ENCODE results near the gene EBF4.
"Not testable (repeated sequence)": the region's sequence is repeated elsewhere in the genome, so short reads cannot be mapped to it uniquely, and the experiment has no call there.

EBF4 gene

DNA sequence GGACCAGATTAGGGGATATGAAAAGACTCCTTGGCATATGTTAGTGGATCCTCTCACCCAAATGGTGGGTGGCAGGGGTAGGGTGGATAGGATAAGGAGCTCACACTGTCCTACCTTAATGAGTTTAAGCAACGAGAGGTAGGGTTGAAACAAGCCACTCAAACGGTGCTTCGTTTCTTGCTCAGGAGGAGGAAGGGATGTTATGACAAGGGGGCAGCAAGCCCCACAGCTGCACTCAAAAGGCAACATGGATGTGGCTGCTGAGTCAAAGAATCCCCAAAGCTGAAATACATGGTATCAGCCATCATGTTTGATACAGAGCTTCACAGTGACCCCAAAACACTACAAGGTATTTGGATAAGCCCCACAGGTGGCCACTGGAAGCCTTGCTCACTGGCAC lies 20.1 kb upstream of the EBF4 start:
- no peak for DNase-seq (ENCODE audit: low spot score)

DNA sequence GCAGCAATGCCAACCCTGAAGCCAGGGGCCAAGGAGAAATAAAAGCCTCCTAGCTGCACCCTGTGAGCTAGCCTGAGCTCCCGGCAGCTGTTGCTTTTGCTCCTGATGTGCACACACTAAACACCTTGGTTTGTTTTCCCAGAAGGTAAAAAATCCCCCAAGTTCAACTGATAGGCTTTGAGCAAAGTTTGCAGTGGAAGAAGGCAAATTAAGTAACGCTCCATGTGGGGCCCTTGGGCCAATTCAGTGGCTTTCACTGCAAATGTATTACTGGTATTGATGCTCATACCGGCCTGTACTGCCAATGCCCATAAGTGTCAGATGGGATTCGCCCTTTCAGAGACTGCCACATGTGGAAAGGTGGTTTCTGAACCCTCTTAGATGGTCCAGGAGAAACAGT lies 19.1 kb upstream of the EBF4 start:
- no peak for DNase-seq (ENCODE audit: low spot score)

DNA sequence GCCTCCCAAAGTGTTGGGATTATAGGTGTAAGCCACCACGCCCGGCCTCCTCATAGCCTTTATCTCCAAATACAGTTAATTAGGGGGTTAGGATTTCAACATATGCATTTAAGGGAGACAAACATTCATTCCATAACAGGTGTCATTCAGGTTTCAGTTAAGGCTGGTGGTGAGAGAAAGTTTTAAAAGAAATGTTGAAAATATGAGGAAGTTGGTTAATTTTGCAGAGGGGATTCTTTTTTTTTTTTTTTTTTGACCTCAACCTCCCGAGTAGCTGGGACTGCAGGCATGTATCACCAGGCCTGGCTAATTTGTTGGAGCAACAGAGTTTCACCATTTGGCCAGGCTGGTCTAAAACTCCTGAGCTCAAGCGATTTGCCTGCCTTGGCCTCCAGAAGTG lies 12.5 kb upstream of the EBF4 start:
- DNase-seq (ENCODE audit: low spot score), result no peak

DNA sequence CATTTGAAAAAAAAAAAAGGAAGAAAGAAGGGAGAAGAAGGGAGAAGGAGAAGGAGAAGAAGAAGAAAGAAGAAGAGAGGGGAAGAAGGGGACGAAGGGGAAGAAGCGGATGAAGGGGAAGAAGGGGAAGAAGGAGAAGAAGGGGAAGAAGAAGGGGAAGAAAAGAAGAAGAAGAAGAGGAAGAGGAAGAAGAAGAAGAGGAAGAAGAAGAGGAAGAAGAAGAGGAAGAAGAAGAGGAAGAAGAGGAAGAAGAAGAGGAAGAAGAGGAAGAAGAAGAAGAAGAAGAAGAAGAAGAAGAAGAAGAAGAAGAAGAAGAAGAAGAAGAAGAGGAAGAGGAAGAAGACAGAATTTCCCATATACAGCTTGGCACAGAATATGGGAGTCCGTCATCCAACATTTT lies 10.5 kb upstream of the EBF4 start:
- not testable (repeated sequence) for DNase-seq (ENCODE audit: low spot score)

DNA sequence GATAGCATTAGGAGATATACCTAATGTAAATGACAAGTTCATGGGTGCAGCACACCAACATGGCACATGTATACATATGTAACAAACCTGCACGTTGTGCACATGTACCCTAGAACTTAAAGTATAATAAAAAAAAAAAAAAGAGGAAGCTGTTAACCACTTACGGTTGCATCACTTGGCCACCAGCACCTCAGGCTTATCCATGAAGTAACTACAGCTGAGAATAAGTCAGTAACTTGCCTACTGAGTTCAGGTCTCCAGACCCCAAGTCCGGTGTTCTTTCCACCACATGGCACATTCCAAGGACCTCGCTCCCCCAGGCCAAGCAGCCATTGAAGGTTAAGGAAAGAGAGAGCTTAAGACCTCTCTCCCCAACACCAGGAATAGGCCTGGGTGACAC lies 7.8 kb upstream of the EBF4 start:
- DNase-seq (ENCODE audit: low spot score), result not testable (repeated sequence)

DNA sequence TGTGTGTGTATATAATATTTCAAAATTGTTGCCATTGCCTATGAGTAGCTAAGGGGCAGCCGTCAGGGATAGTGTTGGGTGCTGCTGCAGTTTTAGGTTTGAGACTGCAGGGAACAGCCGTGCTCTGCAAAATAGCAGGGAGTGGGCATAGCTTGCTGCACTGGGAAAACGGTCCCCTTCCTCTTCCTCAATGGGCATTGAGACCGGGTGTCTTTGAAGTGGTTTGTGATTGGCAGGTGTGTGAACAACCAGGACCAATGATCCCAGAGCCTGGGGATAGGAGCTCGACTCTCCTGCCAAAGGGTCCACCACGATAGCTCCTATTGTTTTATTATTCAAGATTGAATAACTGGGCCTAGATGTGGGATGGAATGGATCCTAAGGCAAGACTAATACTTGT lies 5.1 kb upstream of the EBF4 start:
- no peak for DNase-seq (ENCODE audit: low spot score)

DNA sequence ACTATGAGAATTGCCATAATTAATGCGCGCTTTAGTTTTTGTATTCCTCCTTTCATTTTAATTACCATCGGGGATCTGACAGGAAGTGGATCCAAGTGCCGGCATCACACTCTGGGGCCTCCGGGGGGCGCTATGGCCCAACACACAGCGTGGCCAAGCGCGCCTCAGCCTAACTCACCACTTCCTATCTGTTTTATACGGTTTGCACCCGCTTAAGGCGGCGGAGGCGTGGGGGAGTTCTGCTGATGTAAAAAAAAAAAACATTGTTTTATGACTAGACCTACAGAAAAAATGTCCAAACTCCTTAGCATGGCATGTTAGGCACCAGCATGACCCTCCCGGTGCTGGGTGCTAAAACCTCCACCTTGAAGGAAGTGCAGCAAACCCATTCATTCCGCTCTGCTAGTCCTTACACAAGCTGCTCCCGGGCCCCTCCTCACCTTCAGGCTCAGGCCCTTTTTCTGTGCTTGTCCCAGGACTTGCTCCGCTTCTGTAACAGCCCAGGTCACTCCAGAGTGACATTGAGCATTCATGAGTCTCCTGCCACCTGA lies 4.5 kb upstream of the EBF4 start:
- peak; percentile 43 for DNase-seq (ENCODE audit: low spot score)

DNA sequence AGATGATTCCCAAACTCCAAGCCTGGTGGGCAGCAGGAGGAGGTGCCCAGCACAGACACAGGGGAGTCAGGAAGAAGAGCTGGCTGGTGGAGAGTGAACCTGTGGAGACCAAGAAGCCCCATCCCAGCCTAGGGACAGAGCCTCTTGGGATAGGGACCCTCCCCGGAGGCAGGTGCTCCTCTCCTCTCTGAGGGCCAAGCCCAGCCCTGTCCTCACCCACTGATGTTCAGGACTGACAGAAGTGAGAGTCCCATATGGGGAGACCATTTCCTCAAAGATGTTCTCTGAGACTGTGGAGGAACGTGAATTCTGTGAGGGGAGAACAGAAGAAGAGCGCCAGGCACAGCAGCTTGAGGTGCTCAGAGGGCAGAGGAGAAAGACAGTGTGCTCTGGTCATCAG lies 2.4 kb upstream of the EBF4 start:
- DNase-seq (ENCODE audit: low spot score), result no peak

DNA sequence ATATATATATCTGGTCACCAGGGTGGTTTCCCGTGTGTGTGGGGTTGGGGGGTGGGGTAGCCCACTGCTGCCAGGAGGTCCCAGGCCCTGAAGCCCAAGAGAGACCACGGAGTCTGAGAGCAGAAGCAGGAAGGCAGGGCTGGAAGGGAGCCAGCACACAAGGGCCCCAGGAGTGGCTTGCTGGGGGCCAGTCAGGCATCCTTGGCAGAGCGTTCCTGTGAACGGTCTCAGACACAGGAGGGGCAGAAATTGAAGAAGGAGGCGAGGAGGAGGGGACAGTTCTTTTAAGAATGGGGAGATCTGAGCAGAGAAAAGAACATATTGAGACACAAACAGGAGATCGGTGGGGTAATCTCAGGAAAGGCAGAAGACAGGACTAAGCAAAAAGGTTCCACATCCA lies 1.9 kb upstream of the EBF4 start:
- no peak for DNase-seq (ENCODE audit: low spot score)

DNA sequence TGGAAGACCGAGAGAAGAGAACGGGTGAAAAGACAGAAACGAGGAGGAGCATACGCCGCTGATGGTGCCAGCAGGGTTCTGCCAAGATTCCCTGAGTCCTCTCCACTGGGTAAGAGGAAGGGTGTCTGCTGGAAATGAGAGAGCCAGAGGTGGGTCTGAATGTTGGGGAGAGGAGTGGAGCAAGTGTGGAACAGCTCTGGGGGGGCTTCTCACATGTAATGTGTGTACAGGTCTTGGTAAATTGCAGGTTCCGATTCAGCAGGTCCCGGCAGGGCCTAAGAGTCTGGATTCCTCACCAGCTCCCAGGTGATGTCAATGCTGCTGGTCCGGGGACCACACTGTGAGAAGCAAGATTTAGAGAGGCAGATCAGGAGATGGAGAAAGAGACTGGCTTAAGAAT lies 1.5 kb upstream of the EBF4 start:
- DNase-seq (ENCODE audit: low spot score), result no peak

DNA sequence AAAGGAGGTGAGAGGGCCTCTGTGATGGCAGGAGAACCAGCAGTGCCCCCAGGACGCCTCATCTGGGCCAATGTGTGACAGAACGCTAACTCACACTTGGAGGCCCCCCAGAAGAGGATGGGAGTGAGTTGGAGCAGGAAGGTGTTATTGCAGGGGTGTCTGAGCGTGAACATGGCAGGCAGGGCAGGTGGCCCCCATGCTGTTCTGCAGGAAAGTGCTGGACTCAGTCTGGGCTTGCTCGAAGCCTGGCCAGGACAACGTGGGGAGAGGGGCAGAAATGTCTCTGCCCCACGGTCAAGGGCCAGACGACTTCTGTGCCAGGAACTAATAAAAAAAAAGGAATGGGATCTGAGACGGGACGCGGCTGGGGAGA lies 931 bp upstream of the EBF4 start:
- no peak for DNase-seq (ENCODE audit: low spot score)

DNA sequence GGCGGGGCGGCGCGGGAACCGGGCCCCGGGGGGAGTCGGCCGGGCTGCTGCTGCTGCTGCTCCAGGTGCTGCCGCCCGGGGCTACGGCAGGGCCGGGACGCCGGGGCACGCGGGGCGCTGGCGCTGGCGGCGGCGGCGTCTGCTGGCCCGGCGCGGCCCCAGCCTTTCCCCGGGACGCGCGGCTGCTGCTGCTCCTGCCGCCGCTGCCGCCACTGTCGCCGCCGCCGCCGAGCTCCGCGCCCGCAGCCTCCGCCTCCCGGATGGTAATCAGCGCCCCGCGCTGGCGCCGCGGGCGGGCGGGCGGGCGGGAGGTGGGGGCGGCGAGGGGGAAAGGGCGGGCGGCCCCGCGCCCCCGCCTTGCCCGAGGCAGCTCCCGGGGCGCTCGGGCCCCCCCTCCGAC lies 306 bp downstream of the EBF4 start:
- DNase-seq (ENCODE audit: low spot score), result no peak

DNA sequence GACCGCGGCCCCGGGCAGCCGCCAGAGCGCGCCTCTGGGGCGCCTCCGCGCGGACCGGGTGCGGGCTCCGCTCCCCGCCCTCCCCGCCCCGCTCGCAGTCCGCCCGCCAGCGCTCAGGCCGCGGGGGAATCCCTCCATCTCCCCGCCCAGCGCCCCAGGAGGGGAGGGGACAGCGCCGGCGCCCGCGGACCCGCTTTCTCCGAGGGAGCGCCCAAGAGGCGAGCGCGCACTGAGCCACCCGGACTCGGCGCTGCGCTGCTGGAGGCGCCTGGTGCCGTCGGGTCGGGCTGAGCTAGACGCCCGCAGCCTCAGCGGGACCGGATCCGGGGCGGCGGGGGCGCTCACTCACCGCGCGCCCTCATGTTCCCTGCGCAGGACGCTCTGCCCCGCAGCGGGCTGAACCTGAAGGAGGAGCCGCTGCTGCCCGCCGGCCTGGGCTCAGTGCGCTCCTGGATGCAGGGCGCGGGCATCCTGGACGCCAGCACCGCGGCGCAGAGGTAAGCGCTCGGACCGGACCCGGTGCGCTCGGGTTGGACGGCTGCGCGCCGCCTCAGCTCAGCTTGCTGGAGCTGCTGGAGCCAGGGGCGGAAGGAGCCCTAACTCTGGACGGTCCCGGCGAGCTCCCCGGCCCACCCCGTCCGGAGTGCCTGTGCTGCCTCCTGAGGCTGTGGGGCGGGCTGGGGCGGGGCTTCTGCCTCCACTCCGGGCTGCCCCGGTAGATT lies 867 bp downstream of the EBF4 start:
- DNase-seq (ENCODE audit: low spot score), result peak; percentile 67

DNA sequence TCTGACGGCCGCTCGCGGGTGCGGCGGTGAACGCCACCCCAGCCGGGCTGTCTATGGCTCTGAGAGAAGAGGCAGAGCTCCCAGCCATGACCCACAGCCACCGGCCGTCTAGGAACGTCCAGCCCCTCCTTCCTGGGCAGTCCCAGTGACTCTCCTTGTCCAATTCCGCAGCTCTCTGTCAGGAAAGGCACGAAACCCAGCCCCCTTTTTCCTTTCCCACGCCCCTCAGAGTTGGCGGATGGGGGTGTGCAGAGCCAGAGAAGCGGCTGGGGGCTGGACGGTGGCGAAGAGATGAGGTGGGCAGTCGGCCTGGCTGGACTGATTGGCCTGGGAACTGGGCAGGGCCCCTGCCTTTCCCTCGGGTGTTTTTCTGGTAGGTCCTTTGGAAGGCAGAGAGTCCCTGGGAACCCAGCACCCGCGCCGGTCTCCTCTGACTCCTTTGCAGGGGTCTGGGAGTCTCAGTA lies 1.5 kb downstream of the EBF4 start:
- no peak for DNase-seq (ENCODE audit: low spot score)

DNA sequence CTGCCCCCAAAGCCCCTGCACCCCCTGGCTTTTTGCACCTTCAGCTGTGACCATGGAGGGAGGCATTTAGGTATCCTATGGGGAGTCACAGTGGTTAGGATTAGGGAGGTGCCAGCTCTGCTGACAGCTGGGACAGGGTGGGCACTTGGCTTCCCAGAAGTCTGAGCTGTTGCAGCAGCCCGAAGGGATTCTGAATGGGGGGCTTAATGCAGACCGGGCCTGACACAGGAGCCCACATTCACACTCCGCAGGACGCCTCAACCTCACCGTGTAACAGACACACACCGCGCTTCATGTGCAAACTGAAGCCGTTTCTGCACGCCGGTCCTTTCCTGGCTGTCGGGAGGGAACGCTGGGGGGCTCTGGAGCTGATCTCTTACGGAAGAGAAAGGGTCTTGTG lies 1.9 kb downstream of the EBF4 start:
- no peak for DNase-seq (ENCODE audit: low spot score)

DNA sequence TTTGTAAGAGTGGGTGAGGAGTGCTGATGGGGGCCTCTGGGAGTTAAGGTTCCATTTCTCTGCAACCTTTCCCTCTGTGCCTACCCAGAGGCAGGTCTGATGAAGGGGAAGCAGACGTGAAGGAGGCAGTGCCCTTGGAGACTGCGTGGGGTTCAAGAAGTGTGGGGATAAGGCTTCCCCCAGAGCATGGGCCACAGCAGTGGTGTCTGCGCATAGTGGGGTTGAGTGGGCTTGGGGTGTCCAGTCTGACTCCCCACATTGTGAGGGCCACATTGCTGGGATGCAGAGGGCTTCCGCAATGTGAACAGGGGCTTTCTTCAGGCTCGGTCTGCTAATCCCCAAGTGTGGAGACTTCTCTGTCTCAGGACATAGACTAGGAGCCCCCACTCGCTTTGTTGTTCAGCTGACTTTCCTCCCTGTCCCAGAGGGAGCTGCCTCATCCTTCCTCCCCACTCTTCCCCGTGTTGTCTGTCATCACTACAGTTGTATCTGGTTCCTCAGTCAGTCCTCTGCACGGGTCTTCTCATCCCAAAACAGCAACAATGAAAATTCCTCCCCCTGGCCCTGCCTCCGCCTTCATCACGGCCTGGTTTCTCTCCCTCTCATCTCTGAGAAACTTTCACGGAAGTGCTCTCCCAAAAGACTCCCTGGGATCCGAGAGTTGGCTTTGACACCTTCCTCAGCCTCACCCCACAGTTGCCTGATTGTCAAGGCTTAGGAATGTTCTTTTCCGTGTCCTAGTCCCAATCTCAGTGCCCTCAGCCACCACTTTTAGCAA lies 2.8 kb downstream of the EBF4 start:
- DNase-seq (ENCODE audit: low spot score), result no peak

DNA sequence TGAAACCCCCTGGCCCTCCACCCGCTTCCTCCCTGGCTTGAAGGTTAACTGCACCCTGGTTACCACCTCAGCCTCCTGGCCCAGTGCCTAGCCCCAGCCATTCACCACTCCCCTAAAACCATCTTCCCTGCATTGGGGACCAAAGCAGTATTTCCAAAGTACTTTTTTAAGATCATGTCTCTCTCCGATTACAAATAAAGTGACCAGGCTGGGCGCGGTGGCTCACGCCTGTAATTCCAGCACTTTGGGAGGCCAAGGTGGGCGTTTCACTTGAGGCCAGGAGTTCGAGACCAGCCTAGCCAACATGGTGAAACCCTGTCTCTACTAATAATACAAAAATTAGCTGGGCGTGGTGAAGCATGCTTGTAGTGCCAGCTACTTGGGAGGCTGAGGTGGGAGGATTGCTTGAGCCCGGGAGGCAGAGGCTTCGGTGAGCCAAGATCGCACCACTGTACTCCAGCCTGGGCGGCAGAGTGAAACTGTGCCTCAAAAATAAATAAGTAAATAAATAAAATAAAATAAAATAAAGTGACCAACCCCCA lies 3.5 kb downstream of the EBF4 start:
- not testable (repeated sequence) for DNase-seq (ENCODE audit: low spot score)

DNA sequence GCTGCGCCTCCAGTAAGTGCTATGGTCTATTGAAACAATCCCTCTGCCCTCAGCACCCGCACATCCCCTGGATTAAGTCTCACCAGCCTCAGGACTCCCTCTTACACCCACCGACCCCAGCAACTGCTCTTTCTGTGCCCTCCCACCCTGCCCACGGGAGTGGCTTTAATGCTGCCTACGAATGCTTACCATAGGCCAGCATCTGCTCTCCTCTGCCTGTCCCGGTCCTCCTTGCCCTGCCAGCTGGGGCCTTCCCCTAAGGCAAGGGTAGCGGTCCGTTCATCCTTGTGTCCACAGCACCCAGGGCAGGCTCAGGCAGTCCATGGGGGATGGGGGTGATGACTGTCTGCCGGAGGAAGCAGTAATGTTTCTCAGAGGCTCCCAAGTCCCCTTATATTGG lies 4.1 kb downstream of the EBF4 start:
- DNase-seq (ENCODE audit: low spot score), result no peak

DNA sequence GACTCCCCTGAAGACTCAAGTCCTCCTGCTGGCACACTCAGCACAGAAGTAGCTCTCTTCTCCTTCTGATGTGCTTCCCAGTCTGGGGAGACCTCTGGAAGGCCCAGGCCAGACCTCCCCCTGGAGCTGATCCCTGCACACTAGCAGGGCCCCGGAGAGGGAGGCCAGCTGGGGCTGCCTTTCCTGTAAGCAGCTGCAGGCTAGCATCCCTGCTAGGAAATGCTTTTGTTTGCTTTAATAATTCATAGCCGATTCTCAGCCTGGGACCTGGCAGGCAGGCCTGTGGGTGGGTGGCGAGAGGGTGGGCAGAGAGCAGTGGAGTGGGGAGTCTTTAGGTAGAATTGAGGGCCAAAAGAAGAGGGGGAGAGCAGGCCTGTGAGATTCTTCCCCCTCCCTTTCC lies 5.2 kb downstream of the EBF4 start:
- no peak for DNase-seq (ENCODE audit: low spot score)

DNA sequence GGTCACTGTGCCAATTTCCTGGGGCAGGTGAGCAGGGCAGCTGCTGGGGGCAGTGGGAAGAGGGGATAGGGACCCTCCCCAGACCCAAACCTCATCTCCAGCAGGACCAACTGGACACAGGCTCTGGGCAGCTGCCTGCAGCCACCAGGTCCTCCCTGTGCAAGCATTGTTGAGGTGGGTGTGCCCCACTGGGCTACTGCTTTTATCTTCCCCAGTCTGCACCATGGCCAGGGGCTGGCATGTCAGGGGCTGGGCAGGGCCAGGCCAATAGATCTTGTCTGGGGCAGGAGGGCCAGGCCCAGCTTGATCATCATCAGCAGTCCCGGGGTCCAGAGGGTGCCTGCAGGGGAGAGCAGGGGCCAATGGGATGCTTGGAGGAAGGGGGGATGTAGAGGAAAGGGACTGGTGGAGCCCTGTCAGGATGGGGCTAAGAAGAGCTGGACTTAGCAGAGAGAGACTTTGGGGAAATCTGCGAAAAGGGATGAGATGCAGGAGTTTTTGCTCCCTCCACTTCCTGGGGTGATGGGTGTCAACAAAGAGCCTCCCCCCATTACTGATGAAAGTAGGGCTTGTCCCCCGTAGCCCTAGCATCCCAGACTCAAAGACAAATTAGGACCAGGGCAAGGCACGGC lies 5.7 kb downstream of the EBF4 start:
- no peak for DNase-seq (ENCODE audit: low spot score)

DNA sequence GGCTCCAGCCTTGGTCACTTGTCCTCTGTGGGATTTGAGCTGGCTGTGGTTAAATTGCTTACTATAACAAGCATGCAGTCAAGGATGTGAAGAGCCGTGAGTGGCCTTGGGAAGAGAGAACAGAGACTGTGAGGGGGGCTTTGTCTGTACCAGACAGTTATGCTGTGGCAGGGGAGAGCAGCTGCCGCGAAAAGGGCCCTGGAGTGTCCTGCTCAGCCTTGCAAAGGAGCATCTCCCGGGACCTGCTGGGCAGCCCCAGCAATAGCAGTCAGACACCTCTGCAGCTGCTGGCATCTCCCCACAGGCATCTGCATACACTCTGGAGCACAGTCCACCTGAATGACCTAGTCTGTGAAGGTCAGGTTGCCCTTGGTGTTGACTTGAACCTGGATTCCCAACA lies 6.3 kb downstream of the EBF4 start:
- no peak for DNase-seq (ENCODE audit: low spot score)

DNA sequence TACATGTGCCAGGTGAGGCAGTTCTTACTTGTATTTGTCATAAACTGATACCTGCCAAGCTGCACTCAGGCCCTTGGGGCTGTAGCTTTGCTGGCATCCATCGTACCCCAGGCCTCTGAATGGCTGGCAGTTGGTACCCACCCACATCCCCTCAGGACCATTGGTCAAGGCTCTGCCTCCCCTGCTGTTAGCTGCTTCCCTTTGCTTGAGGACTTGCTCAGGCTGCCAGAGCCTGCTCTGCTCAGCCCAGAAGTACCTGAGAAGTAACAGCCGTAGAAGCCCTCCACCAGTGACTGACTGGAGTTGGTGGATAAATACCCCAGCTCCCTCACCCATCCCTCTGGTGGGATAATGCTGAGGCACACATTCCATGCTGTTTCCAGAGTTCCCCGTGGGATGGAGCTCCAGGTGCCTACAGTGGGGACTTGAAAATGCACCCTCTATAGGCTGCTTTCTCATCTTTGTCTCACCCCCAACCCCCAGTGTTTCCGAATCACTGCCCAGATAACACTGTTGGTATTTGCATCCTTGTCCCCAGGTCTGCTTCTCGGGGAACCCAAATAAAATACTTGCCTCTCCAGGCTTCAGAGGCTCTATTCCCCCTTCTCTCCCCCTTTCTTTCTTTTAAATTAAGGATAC lies 7.3 kb downstream of the EBF4 start:
- DNase-seq (ENCODE audit: low spot score), result no peak

All from AG08396 (cell line).